Cardiac fibroblast (primary cell): ENCODE measurements around the gene FUCA1.

ENCODE experiments used
- DNase-seq, 2 donors: peaks; one replicate each; pipeline versions ENCODE4 v3.0.0 to v3.0.0-alpha.2; 2010; ENCODE audit warnings: low read depth in 2 of 2
- H3K4me3 ChIP-seq, 2 donors: replicated peaks in 1 of 2; 1 replicate in 1 of 2; 2 replicates in 1 of 2; pipeline ENCODE4 v1.5.1; 2011; ENCODE audit warnings: low read depth in 2 of 2, low read length in 2 of 2, mild to moderate bottlenecking in 2 of 2, moderate library complexity in 1 of 2
- TF ChIP-seq, protein P1 (sequence below): IDR thresholded peaks from one replicate; pipeline ENCODE4 v1.5.1; 2011; ENCODE audit warnings: low read depth, mild to moderate bottlenecking, low read length, inconsistent platforms

The FUCA1 gene

DNA sequence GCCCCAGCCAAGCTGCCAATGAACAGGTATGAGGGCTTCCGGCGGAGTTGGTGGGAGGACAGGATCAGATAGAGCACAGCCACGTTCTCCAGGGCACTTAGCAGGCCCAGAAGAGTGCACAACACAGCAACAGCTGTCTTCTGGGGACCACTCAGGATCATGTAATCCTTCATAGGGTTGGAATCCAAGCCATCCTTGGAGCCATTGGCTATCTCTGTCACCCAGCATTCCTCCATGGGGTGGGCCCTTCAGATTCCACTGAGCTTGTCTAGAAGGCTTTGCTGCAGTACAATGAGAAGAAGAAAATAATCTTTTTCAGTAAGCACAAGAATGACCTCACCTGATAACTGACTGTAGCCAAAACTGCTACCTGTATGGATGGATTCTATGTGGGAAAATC, 7.3 kb upstream of the FUCA1 start:
- H3K4me3 ChIP-seq: no peak overlapping the region
- TF ChIP-seq, protein P1, sequence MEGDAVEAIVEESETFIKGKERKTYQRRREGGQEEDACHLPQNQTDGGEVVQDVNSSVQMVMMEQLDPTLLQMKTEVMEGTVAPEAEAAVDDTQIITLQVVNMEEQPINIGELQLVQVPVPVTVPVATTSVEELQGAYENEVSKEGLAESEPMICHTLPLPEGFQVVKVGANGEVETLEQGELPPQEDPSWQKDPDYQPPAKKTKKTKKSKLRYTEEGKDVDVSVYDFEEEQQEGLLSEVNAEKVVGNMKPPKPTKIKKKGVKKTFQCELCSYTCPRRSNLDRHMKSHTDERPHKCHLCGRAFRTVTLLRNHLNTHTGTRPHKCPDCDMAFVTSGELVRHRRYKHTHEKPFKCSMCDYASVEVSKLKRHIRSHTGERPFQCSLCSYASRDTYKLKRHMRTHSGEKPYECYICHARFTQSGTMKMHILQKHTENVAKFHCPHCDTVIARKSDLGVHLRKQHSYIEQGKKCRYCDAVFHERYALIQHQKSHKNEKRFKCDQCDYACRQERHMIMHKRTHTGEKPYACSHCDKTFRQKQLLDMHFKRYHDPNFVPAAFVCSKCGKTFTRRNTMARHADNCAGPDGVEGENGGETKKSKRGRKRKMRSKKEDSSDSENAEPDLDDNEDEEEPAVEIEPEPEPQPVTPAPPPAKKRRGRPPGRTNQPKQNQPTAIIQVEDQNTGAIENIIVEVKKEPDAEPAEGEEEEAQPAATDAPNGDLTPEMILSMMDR: no peak
- no peak for DNase-seq

DNA sequence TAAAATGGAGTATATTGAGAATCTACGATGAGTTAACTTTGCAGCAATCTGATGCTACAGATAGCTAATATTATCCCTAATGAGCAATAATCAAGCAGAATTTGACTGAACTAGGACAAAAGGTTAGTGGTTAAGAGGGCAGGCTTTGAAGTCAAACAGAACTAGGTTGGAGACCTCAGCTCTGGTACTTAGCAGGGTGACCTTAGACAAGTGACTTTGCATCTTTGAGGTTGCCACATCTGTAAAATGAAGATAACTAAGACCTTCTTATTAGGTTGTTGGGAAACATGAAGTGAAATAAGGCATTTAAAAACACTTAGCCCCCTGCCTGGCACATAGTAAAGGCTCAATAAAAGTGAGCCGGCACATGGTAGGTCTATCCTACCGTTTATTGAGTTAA, 4.3 kb upstream of the FUCA1 start:
- no peak overlapping the region for H3K4me3 ChIP-seq
- TF ChIP-seq, protein P1: no peak
- no peak for DNase-seq

DNA sequence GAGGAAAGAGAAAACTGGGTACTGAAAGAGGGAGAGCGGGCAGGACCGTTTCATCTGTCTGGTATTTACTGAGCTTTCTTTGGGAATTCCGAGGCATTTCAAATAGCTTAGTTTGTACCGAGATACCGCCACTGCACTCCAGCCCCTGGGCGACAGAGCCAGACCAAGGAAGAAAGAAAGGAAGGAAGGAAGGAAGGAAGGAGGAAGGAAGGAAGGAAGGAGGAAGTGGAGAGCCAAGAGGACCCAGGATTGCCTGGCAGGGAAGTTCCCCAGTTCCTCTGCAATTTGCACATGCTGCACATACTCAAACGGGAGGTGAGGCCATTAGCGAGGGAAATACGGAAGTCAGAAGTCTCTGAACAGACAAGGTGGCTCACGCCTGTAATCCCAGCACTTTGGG, 961 bp upstream of the FUCA1 start:
- peak in 1 of 2 donors; percentile 3 for DNase-seq
- TF ChIP-seq, protein P1: peak; percentile 0
- peak overlapping the region in 1 of 2 donors; percentile 68 for H3K4me3 ChIP-seq

DNA sequence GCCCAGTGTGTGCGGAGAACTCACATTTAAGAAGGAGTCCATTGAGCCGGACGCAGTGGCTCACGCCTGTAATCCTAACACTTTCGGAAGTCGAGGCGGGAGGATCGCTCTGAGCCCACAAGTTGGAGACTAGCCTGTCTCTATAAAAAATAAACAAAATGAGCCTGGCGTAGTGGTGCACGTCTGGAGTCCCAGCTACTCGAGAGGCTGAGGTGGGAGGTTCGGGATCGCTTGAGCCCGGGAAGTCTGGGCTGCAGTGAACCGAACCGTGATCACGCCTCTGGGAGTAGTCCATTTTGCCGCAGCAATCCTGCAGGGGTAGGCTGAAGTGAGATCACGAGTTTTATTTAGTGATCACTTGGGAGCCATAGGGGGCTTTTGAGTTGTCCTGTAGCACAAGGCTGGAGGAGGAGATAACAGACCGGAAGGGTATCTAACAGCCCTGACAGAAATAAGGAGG, 497 bp upstream of the FUCA1 start:
- peak overlapping the region; percentile 59 to 68 for H3K4me3 ChIP-seq
- TF ChIP-seq, protein P1: no peak
- DNase-seq: no peak

DNA sequence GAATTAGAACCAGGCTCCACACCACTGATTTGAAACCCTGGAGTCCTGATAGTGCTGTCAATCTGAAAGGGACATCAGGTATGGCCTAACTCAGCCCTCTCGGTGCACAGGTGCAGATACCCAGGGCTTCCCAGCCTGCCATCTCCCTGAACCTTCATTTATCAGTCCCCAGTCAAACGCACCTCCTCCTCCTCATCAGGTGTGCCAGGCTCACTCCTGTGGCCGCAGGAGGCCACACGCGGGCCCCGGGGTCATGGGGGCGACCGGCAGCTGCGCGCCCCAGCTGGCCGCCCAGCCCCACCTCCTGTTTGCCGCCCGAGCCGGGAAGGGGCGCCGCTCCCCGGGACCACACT, 572 bp downstream of the FUCA1 start:
- DNase-seq: no peak
- H3K4me3 ChIP-seq: peak overlapping the region; percentile 59 to 68
- TF ChIP-seq, protein P1: no peak

DNA sequence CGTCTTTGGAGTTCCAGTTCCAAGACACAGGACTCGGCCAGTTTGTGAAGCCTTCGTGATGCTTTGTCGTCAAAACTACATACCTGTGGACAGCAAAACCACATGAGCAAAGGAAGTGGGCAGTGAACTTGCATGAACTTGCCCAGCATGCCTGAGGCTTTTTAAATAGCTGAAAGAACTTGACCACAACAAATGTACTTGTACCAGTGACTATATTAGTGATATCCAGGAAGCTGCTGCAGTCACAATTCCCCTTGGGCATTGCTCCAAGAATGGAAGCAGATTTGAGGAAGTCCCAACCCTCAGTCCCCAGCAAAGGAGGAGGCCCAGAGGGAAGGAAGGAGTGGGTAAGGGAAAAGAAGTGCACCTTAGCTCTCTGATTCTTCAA, 2.6 kb downstream of the FUCA1 start:
- peak; percentile 49 to 52 for DNase-seq
- H3K4me3 ChIP-seq: no peak overlapping the region
- TF ChIP-seq, protein P1: no peak

DNA sequence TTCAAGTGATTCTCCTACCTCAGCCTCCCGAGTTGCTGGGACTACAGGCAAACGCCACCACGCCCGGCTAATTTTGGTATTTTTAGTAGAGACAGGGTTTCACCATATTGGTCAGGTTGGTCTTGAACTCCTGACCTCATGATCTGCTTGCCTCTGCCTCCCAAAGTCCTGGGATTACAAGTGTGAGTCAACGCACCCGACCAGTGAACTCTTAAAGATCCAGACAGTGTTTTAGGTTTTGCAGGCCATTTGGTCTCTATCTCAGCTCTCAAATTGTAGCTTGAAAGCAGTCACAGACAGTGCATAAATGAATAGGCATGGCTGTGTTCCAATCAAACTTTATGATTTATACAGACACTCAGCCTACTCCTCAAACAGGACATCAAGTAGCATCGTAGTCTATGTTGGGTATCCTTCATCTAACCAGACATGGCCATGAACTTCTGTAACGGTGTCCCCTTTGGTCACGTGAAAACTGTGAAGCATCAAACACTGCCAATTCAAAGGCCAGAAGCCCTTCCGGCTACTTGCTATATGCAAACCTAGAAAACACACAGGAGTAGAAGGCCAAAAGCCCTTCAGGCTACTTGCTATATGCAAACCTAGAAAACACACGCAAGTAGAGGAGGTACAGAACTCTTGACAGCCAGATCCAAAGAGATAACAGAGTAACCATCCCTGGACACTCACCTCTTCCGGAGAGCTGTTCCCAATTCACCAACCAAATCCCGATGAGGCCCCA, 3.1 kb downstream of the FUCA1 start:
- H3K4me3 ChIP-seq: no peak overlapping the region
- TF ChIP-seq, protein P1: no peak
- no peak for DNase-seq
